HG02763 (cell line): ENCODE data around the gene IL1RL2.

Experiments used
- ATAC-seq: cut with Tn5 transposase; IDR thresholded peaks from one replicate; pipeline ENCODE4 v1.9.1; 2021; ENCODE audit warnings: mild to moderate bottlenecking, moderate library complexity; ENCODE audit not compliant: unreplicated experiment

Gene IL1RL2

DNA sequence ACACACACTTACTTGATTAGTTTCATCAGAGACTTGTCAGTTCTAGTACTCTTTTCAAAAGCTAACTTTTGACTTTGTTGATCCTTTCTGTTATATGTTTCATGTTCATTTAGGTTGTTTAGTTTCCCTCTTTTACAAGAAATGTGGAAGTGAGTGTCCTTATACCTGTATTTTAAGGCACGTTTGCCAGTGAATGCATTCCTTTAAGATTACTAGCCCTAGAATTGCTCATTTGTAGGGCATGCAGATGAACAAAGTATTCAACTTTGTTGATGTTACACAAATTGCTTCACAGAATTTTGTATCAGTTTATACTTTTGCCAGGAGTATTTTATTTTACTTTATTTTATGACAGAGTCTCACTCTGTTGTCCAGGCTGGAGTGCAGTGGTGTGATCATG lies 6.3 kb downstream of the IL1RL2 start:
- no peak for ATAC-seq

DNA sequence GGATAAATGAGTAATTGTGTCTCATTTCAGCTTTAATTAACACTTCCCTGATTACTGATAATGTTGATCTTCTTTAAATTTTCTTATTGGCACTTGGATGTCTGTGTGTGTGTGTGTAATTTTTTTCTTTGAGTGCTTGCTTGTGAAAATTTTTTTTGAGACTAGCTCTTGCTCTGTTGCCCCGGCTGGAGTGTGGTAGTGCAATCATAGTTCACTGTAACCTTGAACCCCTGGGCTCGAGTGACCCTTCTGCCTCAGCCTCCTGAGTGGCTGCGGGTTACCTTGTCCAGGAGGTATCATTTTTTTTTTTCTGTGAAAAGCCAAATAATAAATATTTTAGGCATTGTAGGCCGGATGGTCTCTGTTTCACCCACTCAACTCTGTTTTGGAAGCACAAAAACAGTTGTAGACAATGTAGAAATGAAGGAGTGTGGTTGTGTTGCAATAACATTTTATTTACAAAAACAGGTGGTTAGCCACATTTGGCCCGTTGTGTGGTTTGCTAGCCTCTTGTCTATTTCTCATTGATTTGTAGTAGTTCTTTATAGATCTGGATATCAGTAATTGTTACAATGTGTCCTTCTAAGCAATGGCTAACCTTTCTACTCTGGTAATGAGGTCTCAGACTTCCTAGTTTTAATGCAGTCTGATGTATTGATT lies 7.9 kb downstream of the IL1RL2 start:
- no peak for ATAC-seq

DNA sequence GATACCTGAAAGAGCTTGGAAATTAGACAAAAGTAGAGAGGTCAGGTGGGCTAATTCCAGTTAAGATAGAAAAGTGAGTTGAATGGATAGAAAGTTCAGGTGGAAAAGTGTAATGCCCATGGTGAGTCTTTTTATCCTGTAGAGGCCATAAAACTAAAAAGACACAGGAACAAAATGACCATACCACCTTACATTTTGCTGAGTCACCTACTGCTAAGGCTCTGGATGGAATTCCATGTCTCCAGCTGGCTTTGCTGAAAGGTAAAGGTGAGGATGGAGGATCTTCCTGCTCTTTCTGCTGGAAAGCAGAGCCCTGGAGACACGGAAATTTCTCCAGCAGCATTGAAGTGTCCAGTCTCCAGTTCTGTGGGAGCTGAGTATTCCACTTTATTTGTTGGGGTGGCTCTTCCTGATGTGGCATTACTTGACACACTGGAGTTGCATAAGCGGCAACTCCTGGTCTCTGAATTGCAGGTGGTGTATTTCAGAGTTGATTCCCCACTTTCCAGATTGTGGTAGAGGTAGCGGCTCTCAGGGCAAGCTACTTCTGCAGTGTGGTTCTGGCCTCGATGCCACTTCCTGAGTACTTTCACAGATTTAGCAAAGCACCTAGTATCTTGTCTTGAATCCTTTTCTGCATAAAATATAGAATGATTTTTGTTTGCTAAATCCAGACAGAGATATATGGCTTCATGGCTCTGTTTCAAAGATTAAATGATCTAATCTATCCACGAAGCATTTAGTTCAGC lies 10.7 kb downstream of the IL1RL2 start:
- no peak for ATAC-seq

DNA sequence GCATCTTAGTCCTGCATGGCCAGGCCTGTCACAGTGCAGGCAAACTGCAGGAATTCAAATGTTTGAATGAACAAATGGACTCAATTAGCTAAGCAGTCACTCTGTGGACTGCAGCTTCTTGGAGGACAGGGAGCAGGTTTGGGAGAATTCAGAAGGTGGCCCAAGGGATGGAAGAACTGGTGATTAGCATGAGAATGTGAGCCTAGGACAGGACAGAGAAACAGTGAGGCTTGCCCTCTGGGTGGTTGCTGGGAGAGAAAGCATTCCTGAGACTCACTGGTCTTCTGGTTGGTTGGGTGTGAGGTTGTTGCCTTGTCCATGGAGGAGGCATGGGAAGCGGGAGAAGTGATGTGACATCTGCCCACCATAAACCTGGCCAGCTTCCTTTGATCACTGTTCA lies 13.7 kb downstream of the IL1RL2 start:
- ATAC-seq: no peak

DNA sequence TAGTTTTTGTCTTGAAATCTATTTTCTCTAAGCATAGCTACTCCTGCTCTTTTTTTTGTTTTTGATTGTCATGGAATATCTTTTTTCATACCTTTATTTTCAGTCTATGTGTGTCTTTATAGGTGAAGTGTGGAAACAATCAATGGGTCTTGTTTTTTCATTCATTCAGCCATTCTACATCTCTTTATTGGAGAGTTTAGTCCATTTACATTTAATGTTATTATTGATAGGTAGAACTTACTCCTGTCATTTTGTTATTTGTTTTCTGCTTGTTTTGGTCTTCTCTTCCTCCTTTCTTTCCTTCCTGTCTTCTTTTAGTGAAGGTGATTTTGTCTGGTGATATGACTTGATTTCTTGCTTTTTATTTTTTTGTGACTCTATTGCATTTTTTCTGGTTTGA lies 17.8 kb downstream of the IL1RL2 start:
- ATAC-seq: no peak

DNA sequence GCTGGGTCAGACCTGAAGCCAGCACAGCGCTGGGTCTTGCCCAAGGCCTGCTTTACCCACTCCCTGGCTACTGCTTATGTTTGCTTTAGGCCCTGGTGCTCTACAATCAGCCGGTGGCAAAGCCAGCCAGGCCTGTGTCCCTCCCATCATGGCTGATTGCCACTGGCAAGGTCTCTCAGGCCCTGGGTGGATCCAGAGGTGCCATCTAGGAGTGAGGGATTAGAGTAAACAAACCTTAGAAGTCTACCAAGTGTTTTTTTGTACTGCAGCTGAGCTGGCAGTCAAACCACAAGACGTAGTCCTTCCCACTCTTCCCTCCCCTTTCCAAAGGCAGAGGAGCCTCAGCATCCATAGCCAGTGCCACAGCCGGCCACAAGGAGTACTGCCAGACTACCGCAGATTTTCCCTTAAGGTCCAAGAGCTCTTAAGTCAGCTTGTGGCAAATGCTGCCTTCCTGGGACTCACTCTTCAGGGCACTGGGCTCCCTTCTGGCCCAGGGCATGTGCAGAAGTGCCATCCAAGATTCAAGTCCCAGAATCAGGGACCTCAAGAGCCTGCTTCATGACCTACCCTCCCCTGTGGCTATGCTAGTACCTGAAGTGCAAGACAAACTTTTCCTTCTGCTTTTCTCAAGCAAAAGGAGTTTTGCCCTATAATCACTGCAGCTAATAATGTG lies 20.0 kb downstream of the IL1RL2 start:
- no peak for ATAC-seq

DNA sequence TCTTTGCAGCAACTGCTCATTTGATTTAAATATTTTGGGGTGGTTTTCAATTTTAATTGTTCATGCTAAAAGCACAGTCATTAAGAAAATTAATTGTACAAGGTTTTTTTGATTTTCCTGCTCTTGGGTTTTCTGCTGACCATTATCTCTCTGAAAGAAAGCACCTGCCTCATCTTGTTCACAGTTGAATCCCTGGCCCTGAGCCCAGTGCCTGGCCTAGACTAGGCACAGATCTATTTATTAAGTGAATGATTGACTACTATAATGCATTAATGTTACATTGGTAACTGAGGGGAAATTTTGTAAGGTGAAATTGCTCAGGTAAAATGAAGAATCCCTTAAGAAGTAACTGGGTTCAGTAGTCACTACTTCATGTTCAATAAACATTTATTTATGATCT lies 22.0 kb downstream of the IL1RL2 start:
- no peak for ATAC-seq

DNA sequence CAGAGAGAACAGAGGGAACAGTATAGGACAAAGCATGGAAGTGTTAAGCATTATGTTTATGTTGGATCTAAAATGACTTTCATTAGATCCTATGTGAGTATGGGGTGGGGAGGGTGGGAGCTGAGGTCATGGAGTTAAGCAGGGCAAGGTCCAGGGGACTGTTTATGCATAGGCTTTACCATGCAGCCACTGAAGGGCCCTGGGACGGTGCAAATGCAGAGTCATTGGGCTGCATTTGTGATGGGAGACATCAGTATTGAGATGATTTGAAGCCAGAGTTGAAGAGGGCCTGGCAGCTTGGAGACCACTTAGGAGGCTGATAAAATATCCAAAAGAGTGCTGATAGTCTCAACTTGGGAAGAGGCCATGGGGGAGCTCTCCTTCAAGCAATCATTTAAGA lies 22.7 kb downstream of the IL1RL2 start:
- ATAC-seq: no peak

DNA sequence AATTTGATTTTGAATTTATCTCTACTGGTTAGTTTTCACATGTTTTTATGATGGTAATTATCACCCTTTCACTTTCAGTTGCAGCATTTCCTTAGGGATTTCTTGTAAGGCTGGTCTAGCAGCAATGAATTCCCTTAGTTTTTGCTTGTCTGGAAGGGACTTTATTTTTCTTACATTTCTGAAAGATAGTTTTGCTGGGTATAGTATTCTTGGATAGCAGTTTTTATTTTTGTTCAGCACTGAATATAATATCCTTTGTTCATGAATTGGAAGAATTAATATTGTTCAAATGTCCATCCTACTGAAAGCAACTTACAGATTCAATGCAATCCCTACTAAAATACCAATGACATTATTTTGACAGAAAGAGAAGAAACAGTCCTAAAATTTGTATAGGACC lies 30.2 kb downstream of the IL1RL2 start:
- ATAC-seq: no peak

DNA sequence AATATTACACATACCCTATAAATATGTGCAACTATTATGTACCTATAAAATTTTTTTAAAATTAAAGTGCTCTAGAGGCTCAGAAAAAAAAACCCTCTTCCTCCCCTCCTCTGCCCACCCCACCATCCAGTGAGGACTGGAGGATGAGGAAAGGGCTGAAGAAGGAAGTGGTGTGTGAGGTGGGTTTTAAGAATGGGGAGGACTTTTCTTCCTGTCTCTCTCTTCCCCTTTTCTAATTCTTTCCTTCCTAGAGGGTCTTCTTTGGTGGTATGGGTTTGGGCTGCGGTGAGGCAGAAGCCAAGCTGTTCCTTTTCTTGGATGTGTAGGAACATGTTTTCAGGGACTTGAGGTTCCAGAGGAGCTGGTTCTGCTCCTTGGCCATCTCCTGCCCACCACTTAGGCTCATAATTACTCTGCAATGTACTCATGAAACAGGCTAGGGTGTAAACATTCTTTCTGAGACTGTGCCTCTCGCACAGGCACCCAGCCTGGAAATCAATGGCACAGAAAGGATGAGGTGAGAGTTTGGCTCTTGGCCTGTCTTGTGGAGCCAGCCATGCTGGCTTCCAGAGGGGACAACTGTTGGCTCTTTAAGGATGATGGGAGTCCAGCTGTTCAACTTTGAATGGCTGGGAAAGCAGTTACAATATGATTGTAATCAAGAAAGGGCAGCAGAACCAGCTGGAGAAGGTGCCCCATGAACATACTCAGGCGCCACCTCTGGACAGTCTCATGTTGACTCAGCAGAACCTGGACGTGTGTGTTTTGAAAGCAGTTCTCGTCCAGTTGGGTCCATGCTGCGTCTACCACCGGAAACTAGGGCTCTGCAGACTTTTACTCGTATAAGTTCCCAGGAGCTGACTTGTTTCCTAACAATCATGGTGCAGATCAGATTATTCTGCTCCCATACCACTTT lies 38.3 kb downstream of the IL1RL2 start:
- ATAC-seq: no peak

DNA sequence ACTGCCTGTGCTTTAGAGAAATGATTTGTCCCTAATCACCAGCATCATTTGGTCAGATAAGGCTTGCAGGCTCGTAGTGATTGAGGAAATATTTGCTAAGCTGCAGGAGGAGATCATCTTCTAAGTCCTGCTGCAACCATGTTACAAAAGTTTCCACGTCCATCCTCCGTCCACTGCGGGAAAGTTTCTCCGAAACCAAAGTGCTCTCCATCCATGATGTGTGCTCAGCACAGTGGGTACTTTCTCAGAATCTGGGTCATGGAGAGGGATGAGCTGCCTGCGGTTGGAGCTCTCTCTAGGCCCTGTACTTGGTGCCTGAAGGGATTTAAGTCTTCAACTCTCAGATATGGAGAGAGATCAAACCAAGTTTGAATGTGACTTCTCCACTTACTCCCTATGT lies 39.3 kb downstream of the IL1RL2 start:
- ATAC-seq: no peak

DNA sequence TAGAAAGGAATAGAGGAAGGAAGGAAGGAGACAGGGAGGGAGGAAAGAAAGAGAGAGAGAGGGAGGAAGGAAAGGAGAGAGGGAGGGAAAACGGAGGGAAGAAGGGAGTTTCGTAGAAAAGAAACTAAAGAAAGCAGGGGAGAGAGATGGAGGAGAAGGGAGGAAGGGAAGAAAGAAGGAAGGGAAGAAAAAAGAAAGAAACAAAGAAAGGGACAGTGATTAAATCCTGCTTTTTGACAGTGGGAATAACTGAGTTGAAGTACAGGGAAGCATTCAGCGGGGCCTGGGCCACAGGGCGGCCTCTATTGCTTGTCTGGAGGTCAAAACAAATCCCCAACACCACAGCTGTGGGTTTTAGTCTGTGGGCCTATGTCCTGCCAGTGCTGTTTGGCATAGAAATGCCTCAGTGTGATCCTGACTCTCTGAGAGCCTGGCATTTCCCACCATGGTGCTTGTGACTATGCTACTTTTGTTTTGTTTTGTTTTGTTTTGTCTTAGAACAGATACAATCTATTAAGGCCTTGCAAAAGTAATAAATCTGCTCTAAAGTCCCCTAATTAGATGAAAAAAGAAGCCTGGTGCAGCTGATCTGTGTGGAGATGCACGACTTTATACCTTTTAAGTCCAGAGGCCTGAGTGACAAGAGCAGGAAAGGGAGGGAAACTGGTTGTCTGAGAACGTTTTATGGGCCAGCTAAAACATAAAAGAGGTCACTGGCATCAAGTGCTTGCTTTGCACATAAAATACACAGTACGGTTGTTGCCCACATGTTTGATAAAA lies 40.0 kb downstream of the IL1RL2 start:
- no peak for ATAC-seq

DNA sequence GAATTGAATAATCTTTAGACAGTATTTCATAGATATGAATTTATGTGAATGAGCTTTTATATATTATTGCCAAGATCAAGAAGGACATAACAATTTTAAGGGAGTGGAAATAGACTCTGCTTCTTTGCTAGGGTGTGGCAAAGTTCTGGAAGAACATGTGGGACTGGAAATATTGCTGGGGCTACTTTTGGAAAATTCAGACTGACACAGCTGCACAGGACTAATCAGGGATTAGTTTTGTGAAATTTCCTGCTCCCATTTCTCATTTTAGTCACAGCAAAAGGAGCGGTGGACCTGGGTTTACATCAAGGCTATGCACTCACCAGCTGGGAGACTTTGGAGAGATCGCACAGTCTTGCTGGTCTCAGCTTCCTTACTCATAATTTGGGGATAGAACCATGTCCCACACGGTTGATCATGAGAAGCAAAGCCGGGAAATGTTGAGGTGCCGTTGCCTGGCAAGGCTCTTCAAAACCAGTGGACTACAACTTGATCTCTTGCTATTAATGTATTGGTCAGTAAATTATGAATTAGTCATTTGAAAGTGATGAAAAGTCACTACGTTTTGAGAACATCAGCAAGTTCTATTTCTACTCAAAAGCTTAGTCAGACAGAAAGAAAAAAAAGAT lies 42.4 kb downstream of the IL1RL2 start:
- no peak for ATAC-seq

DNA sequence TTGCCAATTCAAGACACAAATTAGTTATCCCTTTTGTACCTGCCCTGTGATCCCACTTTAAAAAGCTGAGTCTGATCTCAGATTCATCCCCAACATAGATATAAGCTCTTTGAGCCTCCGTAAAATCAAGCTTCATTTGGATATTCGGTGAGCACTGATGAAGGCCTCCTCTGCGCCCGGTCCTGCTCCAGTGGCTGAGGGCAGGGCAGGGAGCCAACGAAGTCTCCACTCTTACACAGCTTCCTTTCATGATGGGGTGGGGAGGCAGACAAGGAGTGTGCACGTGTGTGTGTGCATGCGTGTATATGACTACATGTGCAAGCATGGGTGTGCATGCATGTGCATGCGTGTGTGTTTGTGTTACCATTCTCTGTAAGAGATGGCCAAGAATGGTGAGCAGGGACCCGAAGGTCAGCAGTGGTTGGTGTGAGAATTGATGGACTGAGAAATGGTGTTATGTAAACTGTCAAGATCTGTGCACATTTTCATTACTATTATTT lies 43.6 kb downstream of the IL1RL2 start:
- ATAC-seq: no peak

DNA sequence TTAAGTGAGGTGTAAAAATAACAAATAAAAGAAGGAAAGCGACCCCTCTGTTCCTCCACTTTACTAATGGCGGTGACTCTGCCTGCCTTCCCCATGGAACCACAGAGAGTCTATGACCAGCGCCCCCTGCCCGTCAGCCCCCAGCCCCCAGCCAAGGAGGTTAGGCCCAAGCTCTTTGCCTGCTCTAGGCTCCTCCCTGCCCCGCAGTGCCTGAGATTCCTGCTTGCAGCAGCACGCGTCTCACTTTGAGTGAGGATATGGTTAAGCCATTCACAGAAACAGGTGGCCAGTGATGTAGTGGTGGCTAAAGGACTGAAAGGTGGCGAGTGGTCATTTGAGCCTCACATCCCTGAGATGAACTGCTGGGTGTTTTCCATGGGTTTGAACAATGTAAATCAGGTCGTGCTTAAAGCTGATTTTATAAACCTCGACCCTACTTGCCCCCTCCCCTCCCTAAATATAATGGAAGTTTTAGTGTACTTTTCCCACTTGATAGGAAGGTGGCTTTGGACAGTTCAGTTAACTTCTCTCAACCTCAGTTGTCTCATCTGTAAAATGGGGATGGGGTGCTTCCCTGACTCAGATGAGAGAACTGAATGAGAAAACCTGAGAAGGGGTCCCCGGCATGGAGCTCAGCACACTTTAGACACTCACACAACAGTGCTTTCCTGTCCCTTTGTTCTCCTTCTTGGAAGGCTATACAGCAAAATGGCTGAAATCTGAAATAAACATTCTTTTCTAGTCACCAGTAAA lies 46.5 kb downstream of the IL1RL2 start:
- ATAC-seq: no peak

DNA sequence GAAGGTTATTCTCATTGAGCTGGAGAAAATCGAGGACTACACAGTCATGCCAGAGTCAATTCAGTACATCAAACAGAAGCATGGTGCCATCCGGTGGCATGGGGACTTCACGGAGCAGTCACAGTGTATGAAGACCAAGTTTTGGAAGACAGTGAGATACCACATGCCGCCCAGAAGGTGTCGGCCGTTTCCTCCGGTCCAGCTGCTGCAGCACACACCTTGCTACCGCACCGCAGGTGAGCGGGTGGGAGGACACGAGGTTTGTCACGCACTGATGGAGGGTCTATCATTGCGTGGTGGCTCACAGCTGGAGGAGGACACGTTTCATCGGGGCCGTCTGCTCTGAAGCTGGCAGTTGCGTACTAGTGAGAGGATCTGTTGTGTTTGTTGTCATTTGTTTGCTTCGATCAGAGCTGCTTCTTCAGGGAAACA lies 48.2 kb downstream of the IL1RL2 start:
- ATAC-seq: no peak

DNA sequence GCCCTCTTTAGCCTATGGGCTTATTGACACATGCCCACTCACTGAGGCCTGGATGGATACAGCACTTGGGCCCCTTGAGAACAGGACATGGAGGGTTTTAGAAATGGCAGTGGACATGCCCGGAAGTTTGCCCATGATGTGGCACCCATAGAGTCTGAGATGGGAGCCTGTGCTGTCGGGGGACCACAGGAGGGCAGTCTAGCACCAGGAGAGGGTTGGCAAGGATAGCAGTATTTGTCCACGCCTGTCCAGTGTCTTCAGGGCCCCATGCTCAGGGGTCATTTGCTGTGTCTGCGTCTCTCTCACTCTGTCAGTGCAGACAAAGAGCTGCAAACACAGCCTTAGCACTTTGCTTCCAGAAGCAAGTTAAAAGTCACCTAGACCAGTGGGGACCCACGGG lies 48.7 kb downstream of the IL1RL2 start:
- no peak for ATAC-seq

DNA sequence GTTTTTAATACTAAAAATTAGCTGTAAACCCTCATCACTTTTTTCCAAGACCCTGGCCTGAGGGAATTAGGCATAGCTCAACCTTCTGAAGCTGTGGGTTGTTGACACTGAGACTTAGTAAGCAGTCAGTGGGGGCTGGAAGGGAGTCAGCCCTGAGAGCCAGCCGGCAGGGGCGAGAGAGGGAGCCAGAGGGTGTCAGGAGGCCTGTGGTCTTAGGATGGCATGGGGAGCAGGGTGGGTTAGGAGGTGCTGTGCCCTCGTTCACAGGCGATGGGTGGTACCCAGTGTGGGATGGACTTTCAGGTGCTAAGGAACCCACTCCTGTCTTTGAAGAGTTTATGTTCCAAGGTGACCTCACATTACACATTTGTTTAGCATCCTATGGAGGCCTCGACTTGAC lies 49.3 kb downstream of the IL1RL2 start:
- ATAC-seq: no peak

DNA sequence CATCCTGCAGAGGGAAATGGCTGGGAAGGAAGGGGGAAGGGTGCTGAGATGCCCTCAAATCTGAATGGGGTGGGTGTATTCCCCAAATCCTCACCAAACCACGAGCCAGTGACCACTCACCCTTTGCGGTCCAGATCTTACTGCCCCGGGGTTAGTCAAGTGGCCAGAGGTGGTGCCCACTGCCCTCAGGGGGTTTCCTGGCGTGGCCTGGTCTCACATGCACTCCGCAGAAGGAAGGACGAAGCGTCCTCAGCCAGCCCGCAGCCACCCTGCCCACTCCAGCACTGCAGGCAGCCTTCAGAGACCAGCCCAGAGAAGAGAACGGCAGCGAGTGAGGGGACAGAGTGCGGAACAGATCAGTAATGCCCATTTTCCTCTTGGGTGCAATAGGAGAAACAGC lies 50.4 kb downstream of the IL1RL2 start:
- no peak for ATAC-seq
